Omental fat pad (tissue), 4 donors: ENCODE measurements around the gene OTX1. TPM values are rescaled to one million over a fixed set of nuclear protein-coding genes. Genes with fewer than 3 reads are reported as not detected.

Source experiments
- ATAC-seq: fragments of 150-250 bp; one replicate; pipeline ENCODE4 v1.9.1; 2016; ENCODE audit warnings: mild to moderate bottlenecking, moderate library complexity; ENCODE audit not compliant: low FRiP score
- DNase-seq: peaks from one replicate; pipeline ENCODE4 v3.0.0-alpha.2; 2019; ENCODE audit warnings: low spot score
- CTCF ChIP-seq, 3 donors: fragments of 450-650 bp; IDR thresholded peaks; one replicate each; pipeline ENCODE4 v1.5.1; 2016 to 2017; ENCODE audit warnings: antibody characterized with exemption in 3 of 3, mild to moderate bottlenecking in 3 of 3, moderate library complexity in 2 of 3
- total RNA-seq, 4 donors: library from RNA; depleted of rRNA; stranded (reverse); fragments of >200 nt; gene quantifications; one replicate each; pipeline ENCODE4 v1.1.0, GENCODE V29; 2016

OTX1 gene
- total RNA-seq, 4 donors from 2014 or later: 0.37 TPM; not detected in 3

- ATAC-seq (no peak), DNase-seq (no peak)
- no peak for TF ChIP-seq CTCF (IDR thresholded peaks at IDR 0.05)
Measured at GRCh38 chr2:63078852-63079606, 28.4 kb downstream of the OTX1 start.

- DNase-seq (no peak), ATAC-seq (no peak)
Measured at GRCh38 chr2:63081404-63081803, 30.8 kb downstream of the OTX1 start.

GRCh38 chr2:63086687-63087086 lies 36.1 kb downstream of the OTX1 start:
- DNase-seq (no peak), ATAC-seq (no peak)
- no peak for TF ChIP-seq CTCF (IDR thresholded peaks at IDR 0.05)

More at GRCh38 chr2:63081404-63081803, 30.8 kb downstream of the OTX1 start:
- no peak for TF ChIP-seq CTCF (IDR thresholded peaks at IDR 0.05)

- no peak for DNase-seq
- no peak for ATAC-seq
- no peak for TF ChIP-seq CTCF (IDR thresholded peaks at IDR 0.05)
Measured at GRCh38 chr2:63092401-63092800, 41.8 kb downstream of the OTX1 start.

GRCh38 chr2:63092857-63093256 lies 42.2 kb downstream of the OTX1 start:
- ATAC-seq (no peak), DNase-seq (no peak)
- no peak for TF ChIP-seq CTCF (IDR thresholded peaks at IDR 0.05)

GRCh38 chr2:63093502-63093901 lies 42.9 kb downstream of the OTX1 start:
- TF ChIP-seq CTCF (IDR thresholded peaks at IDR 0.05): no peak
- ATAC-seq: no peak
- DNase-seq: no peak

GRCh38 chr2:63096491-63096890 lies 45.9 kb downstream of the OTX1 start:
- no peak for TF ChIP-seq CTCF (IDR thresholded peaks at IDR 0.05)
- ATAC-seq (no peak), DNase-seq (no peak)
